HEK293 (cell line): ENCODE results near the gene COPS9.

ENCODE experiments used
- CTCF ChIA-PET: fragments of 350-600 bp; formaldehyde crosslinking; extraction: SDS; loops from one replicate; lab custom pipeline; 2021; ENCODE audit warnings: antibody characterized with exemption; lab: Yijun Ruan, JAX
- POLR2A ChIA-PET: fragments of 300-600 bp; formaldehyde crosslinking; extraction: SDS; loops from one replicate; lab custom pipeline; 2020; ENCODE audit warnings: antibody characterized with exemption, inconsistent platforms; lab: Yijun Ruan, JAX
- H3K27ac ChIP-seq: fragments of 200-500 bp; sonication (Bioruptor generic); 2 replicates; pipeline ENCODE4 v1.5.1; 2014; ENCODE audit warnings: low read depth, low read length, control low read depth, inconsistent platforms; ENCODE audit errors: extremely low read depth
- H3K36me3 ChIP-seq, 2 experiments: fragments of 200-500 bp in 1 of 2; sonication (Bioruptor generic) in 1 of 2; 1 replicate in 1 of 2; 2 replicates in 1 of 2; pipeline ENCODE4 v1.5.1; 2014 to 2017; ENCODE audit warnings: inconsistent platforms in 2 of 2, low read length in 2 of 2; ENCODE audit not compliant: control insufficient read depth in 2 of 2, insufficient read depth in 1 of 2
- H3K4me1 ChIP-seq: fragments of 200-500 bp; sonication (Bioruptor generic); 2 replicates; pipeline ENCODE4 v1.5.1; 2014; ENCODE audit warnings: mild to moderate bottlenecking, low read length, inconsistent platforms; ENCODE audit not compliant: control insufficient read depth, insufficient read depth
- H3K4me3 ChIP-seq: 2 replicates; pipeline ENCODE4 v1.5.1; 2011; ENCODE audit warnings: low read depth, mild to moderate bottlenecking, control low read depth, low read length, moderate library complexity
- H3K9me3 ChIP-seq: fragments of 200-500 bp; sonication (Bioruptor generic); 2 replicates; pipeline ENCODE4 v1.5.1; 2014; ENCODE audit warnings: low read depth, low read length, inconsistent platforms; ENCODE audit not compliant: control insufficient read depth, insufficient read depth
- BCL6B ChIP-seq: fragments of 450-650 bp; formaldehyde crosslinking; IDR thresholded peaks from 2 replicates; pipeline ENCODE4 v1.5.1; 2017; ENCODE audit warnings: missing biosample characterization, missing genetic modification characterization
- GLIS1 ChIP-seq: fragments of 450-650 bp; formaldehyde crosslinking; IDR thresholded peaks from 2 replicates; pipeline ENCODE4 v1.5.1; 2016; ENCODE audit warnings: missing biosample characterization, missing genetic modification characterization
- GLIS2 ChIP-seq: fragments of 450-650 bp; formaldehyde crosslinking; IDR thresholded peaks from 2 replicates; pipeline ENCODE4 v1.5.1; 2016; ENCODE audit warnings: missing biosample characterization, missing genetic modification characterization
- INSM2 ChIP-seq: fragments of 450-650 bp; formaldehyde crosslinking; IDR thresholded peaks from 2 replicates; pipeline ENCODE4 v1.5.1; 2016; ENCODE audit warnings: missing biosample characterization, missing genetic modification characterization
- PRDM2 ChIP-seq: fragments of 450-650 bp; formaldehyde crosslinking; IDR thresholded peaks from 2 replicates; pipeline ENCODE4 v1.5.1; 2016; ENCODE audit warnings: missing biosample characterization, missing genetic modification characterization, borderline replicate concordance
- YY2 ChIP-seq: fragments of 450-650 bp; formaldehyde crosslinking; IDR thresholded peaks from 2 replicates; pipeline ENCODE4 v1.5.1; 2016; ENCODE audit warnings: missing biosample characterization, missing genetic modification characterization
- ZFP37 ChIP-seq: fragments of 450-650 bp; formaldehyde crosslinking; IDR thresholded peaks from 2 replicates; pipeline ENCODE4 v1.5.1; 2016; ENCODE audit warnings: missing biosample characterization, missing genetic modification characterization
- ZFP69B ChIP-seq: fragments of 450-650 bp; formaldehyde crosslinking; IDR thresholded peaks from 2 replicates; pipeline ENCODE4 v1.5.1; 2016; ENCODE audit warnings: missing biosample characterization, missing genetic modification characterization
- ZNF112 ChIP-seq: fragments of 450-650 bp; formaldehyde crosslinking; IDR thresholded peaks from 2 replicates; pipeline ENCODE4 v1.5.0; 2017; ENCODE audit warnings: missing biosample characterization, missing genetic modification characterization
- ZNF2 ChIP-seq: fragments of 450-650 bp; formaldehyde crosslinking; IDR thresholded peaks from 2 replicates; pipeline ENCODE4 v1.5.1; 2016; ENCODE audit warnings: missing biosample characterization, missing genetic modification characterization
- ZNF23 ChIP-seq: fragments of 450-650 bp; formaldehyde crosslinking; IDR thresholded peaks from 2 replicates; pipeline ENCODE4 v1.5.1; 2016; ENCODE audit warnings: missing biosample characterization, missing genetic modification characterization, borderline replicate concordance
- ZNF37A ChIP-seq: fragments of 450-650 bp; IDR thresholded peaks from 2 replicates; pipeline ENCODE4 v1.5.1; 2018; ENCODE audit warnings: missing biosample characterization, missing genetic modification characterization
- ZNF423 ChIP-seq: fragments of 450-650 bp; formaldehyde crosslinking; IDR thresholded peaks from 2 replicates; pipeline ENCODE4 v1.5.1; 2016; ENCODE audit warnings: missing biosample characterization, missing genetic modification characterization
- ZNF488 ChIP-seq: fragments of 450-650 bp; formaldehyde crosslinking; IDR thresholded peaks from 2 replicates; pipeline ENCODE4 v1.5.1; 2016; ENCODE audit warnings: missing biosample characterization, missing genetic modification characterization
- ZNF549 ChIP-seq: fragments of 450-650 bp; IDR thresholded peaks from 2 replicates; pipeline ENCODE4 v1.5.1; 2018; ENCODE audit warnings: missing biosample characterization, missing genetic modification characterization, mild to moderate bottlenecking, inconsistent platforms, moderate library complexity
- ZNF555 ChIP-seq: fragments of 450-650 bp; formaldehyde crosslinking; conservative IDR thresholded peaks from 2 replicates; pipeline ENCODE4 v1.5.1; 2017; ENCODE audit warnings: missing biosample characterization, mild to moderate bottlenecking, missing genetic modification characterization, inconsistent platforms
- ZNF629 ChIP-seq: fragments of 450-650 bp; formaldehyde crosslinking; IDR thresholded peaks from 2 replicates; pipeline ENCODE4 v1.5.1; 2017; ENCODE audit warnings: missing biosample characterization, missing genetic modification characterization
- ZNF654 ChIP-seq: fragments of 450-650 bp; formaldehyde crosslinking; IDR thresholded peaks from 2 replicates; pipeline ENCODE4 v1.5.1; 2016; ENCODE audit warnings: low read depth, missing biosample characterization, missing genetic modification characterization
- ZNF677 ChIP-seq: fragments of 450-650 bp; IDR thresholded peaks from 2 replicates; pipeline ENCODE4 v1.5.0; 2018; ENCODE audit warnings: missing biosample characterization, mild to moderate bottlenecking, missing genetic modification characterization, moderate library complexity
- ZNF792 ChIP-seq: fragments of 450-650 bp; formaldehyde crosslinking; IDR thresholded peaks from 2 replicates; pipeline ENCODE4 v1.5.1; 2016; ENCODE audit warnings: missing biosample characterization, missing genetic modification characterization
- ZNF830 ChIP-seq: fragments of 450-650 bp; IDR thresholded peaks from 2 replicates; pipeline ENCODE4 v1.5.0; 2018; ENCODE audit warnings: missing biosample characterization, missing genetic modification characterization, low read depth, mild to moderate bottlenecking, moderate library complexity
- ZSCAN5A ChIP-seq: fragments of 450-650 bp; formaldehyde crosslinking; IDR thresholded peaks from 2 replicates; pipeline ENCODE4 v1.5.1; 2016; ENCODE audit warnings: missing biosample characterization, missing genetic modification characterization

COPS9 gene

GRCh38 chr2:240135706-240136012 lies 446 bp downstream of the COPS9 start (continued):
- TF ChIP-seq ZNF555 (tag by site-specific recombination) = no peak
- TF ChIP-seq, all 188 proteins: peak for 0

- H3K4me1 ChIP-seq = peaks cover 9% of the 10 kb centered on the region; the same call in 1 of the 2 replicates
- POLR2A ChIA-PET = no interaction called here
- H3K4me3 ChIP-seq = peak overlapping the region; percentile 98
- peaks cover 0 to 45% of the 10 kb centered on the region in 2 experiments; a peak in 1 of 3 replicates for H3K36me3 ChIP-seq
- peak overlapping the region; percentile 53; the same call in 1 of the 2 replicates for H3K27ac ChIP-seq
- no peaks in the 10 kb centered on the region for H3K9me3 ChIP-seq
- CTCF ChIA-PET = interaction anchor here (2.8 kb wide), 1 partner anchor 8 kb away, joined by 7 read pairs; no protein-coding TSS in a partner anchor
- TF ChIP-seq INSM2 (tag by site-specific recombination) (no peak), ZNF112 (tag by site-specific recombination) (no peak), ZNF488 (no peak), ZFP37 (tag by site-specific recombination) (no peak), ZNF549 (tag by site-specific recombination) (no peak), ZFP69B (tag by site-specific recombination) (no peak), ZNF677 (tag by site-specific recombination) (no peak), ZNF37A (tag by site-specific recombination) (no peak), ZSCAN5A (tag by site-specific recombination) (no peak), ZNF23 (no peak), YY2 (tag by site-specific recombination) (no peak)
These were observed 1.1 kb downstream of the COPS9 start for GRCh38 chr2:240134956-240135520.

GRCh38 chr2:240134466-240134865 lies 1.6 kb downstream of the COPS9 start:
- peaks cover 0 to 51% of the 10 kb centered on the region in 2 experiments; a peak in 1 of 3 replicates for H3K36me3 ChIP-seq
- no peak overlapping the region for H3K27ac ChIP-seq
- no peaks in the 10 kb centered on the region for H3K9me3 ChIP-seq
- no peak overlapping the region; the same call in 1 of the 2 replicates for H3K4me3 ChIP-seq
- peaks cover 9% of the 10 kb centered on the region; the same call in 1 of the 2 replicates for H3K4me1 ChIP-seq
- CTCF ChIA-PET = interaction anchor here (2.8 kb wide), 1 partner anchor 9 kb away, joined by 7 read pairs; no protein-coding TSS in a partner anchor
- POLR2A ChIA-PET = no interaction called here
- TF ChIP-seq GLIS1 (no peak), PRDM2 (tag by site-specific recombination) (no peak), ZNF555 (tag by site-specific recombination) (no peak), ZNF654 (tag by site-specific recombination) (no peak), ZNF792 (tag by site-specific recombination) (no peak), ZNF423 (tag by site-specific recombination) (no peak), ZNF830 (tag by site-specific recombination) (no peak), GLIS2 (tag by site-specific recombination) (no peak), ZNF629 (tag by site-specific recombination) (no peak), BCL6B (tag by site-specific recombination) (no peak), ZNF2 (tag by site-specific recombination) (no peak)
